ENCODE measurements around the gene CFAP300.

The CFAP300 gene

DNA sequence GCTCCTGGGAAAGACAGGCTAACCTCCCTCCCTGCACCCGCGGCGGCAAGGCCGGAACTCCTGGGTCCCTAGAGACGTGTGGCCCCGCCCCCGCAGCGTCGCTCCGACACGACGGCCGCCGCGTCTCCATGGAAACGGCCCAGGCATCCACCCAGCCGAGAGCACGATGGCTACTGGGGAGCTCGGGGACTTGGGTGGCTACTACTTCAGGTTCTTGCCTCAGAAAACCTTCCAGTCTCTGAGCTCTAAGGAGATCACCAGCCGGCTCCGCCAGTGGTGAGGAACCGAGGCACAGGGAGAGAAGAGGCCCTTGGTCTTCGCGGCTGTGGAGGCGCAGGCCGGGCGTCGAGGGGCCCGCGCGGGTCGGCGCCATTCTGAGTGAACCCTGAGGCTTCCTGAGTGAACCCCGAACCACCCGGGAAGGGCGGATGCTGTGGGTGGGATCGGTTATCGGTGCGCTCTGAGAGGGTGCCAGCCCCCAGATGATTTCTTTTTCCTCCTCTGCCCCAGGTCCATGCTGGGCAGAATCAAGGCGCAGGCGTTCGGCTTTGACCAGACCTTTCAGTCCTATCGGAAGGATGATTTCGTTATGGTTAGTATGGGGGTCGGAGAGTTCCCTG lies at the start of gene CFAP300:
TSS of gene CFAP300 (plus strand) at position 133 of the 620 bp plus-strand sequence. CDS start at position 167, 34 bp downstream.
- peak; percentile 47 for DNase-seq

DNA sequence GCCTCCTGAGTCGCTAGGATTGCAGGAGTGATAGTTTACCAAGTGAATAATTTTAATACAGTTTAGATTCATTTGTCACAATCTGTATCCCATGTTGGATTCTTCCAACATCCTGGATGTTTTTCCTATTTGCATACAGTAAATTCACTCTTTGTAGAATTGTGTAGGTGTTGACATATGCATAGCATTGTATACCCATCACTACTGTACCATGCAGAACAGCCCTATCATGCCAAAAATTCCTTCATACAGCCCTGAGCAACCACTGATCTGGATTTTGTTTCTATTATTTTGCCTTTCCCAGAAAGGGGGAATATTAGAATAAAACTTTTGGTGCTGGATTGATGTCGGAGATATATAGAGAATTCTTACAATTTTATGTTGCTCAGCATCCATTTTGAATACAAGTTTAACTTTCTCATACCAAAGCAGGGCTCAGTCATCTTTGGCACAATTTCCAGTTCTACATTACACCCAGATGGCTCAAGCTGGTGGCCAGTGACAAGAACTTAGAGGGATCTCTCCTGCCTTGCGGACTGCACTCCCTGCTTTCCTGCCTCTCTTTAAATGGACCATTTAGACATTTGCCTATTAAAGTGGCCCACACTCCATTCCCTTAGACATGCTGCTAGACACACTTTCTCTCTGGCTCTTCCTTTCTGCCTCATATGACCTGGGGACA lies 45.4 kb upstream of the CFAP300 start:
- DNase-seq: no peak

DNA sequence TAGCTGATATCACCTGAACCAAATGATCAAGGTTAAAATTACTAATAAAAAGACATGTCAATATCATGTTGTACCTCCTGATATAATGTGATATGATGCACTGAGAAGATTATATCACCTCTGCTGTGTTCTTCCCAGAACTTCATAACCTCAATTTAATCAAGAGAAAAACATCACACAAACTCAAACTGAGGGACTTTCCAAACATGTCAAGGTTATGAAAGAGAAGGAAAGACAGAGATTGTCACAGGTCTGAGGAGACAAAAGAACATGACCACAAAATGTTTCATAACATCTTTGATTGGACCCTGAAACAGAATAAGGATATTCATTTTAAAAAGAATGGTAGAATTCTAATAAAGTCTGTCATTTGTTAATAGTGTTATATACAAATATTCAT lies 43.0 kb upstream of the CFAP300 start:
- DNase-seq: no peak

DNA sequence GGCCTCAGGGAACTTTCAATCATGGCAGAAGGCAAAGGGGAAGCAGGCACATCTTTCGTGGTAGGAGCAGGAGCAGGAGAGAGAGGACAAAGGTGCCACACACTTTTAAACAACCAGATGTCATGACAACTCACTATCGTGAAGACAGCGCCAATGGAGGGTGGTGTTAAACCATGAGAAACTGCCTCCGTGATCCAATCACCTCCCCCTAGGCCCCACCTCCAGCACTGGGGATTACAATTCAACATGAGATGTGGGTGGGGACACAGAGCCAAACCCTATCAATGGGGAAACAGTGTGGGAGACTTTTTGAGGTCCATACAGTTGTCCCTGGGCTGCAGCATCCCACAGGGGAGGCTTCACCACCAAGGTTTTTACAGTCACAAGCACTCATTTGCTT lies 41.9 kb upstream of the CFAP300 start:
- DNase-seq: no peak

DNA sequence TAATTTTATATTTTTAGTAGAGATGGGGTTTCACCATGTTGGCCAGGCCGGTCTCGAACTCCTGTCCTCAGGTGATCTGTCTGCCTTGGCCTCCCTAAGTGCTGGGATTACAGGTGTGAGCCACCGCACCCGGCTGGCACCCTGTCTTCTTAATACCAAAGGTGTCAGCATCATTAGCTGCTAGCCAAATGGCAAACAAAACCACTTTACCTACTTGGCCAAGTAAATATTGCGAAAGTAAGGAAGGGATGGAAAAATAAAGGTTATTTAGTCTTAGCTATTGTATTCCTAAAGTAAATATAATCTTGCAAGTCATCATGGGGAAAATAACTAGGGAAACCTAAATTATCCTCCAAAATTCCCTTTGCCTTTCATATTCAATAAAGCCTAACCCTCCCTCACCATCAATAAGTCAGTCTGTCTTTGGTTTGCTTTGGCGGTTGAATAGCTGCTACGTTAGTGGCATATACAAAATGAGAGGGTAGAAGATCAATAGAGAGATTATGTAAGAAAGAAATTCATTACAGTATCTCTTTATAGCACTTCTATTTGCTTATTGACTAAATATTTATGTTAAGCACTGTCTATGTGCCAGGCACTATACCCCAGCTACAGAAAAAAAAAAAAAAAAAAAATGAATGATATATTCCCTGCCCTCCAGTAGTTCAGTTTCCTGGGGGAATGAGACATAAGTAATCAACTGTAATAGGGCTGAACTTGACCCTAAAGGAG lies 40.2 kb upstream of the CFAP300 start:
- DNase-seq: no peak

DNA sequence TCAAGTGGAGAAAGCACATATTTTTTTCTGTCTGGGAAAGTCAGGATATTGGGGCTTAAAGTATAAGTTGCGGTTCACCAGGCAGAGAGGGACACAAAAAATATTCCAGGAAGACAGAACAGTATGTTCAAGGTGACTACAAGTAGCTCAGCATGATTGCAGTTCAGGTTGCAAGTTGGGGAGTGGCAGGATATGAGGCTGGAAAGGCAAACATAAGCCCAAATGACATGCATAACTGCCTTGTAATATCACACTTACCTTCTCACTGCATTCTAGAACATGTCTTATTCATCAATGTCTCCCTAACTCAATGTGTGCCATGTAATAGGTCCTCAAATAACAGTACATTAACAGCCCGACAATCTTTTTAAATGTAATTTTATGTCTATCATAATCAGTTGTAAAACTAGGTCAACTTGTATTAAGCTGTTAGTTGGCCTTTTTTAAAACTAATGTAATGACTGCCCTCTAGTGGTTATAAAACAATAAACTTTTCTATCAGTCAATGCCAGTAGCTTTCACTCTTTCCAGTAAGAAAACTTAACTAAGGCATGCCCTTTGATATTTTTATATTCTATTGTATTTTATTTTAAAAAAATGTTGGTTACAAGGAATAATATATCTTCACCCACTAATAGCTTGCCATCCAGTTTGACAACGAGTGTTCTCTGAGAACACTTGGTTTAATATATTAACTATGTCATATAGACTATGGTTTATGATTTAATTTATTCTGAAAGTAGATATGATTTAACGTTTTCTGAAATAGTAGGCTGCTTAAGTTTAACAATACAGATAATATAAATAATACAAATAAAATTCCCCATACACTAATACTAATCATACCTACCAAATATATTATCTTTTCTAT lies 39.4 kb upstream of the CFAP300 start:
- peak; percentile 32 for DNase-seq

DNA sequence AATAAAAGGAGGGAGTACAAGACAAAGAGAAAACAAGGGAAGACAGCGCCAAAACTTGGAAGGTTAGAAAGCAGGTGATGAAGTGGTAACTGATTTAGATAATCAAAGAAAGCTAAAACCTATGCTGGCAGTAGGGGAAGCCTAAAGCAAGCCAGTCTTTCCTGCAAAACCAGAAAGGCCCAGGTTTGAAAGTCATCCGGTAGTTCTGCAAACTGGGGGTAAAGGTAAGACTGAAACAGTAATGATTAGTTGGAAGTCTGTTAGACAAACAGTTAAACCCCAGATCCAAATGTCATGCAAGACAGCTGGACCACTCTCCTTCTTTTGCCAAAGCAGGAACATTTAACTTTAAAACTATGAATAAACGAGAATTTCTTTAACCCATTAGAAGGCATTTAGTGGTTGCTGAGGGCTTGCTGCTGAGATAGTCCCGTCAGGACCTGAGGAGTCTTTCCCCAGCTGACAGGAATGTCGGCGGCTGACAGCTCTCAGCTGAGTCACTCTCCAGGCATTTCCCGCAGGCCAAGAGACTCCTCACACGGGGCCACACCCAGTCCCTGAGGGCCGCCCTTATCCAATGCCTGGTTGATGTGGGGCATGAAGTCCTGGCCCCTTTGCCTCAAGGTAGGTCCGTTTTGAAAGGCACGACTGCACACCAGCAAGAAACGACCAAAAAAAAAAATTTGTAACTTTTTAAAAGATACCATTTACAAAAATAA lies 36.3 kb upstream of the CFAP300 start:
- peak; percentile 53 for DNase-seq

DNA sequence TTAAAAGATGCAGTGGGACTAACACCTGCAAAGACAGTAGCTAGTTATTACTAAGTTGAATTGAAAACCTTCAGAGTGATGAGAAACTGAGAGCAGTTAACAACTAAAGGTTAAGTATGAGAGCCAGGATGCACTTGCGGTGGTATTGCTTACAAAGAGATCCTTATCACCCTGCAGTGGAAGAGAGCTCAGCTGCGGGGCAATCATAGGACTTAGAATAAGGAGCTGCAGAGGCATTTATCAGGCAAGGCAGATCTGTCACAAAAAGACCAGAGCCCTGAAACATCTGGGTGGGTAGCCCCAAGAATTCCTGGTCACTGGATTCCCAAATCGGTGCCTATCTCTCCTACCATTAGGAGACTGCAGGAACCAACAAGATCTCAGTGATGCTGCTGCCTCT lies 34.3 kb upstream of the CFAP300 start:
- DNase-seq: no peak

DNA sequence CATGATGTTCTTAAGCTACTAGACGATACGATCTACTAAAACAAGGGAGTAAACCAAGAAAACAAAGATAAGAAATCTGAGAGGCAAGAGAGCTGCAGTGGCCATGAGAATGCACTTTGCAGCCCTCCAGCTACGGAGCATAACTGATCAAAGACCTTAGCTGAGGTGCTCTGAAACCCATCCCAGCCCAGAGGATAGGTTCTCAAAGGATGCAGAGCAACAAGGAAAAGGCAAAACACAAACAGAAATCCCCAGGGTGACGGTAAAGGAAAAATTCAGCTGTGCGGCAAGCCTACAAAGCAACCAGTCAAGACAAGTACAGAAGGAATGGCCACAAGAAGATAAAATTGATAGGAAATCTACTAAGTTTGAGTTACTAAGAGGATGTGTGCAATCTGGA lies 32.5 kb upstream of the CFAP300 start:
- DNase-seq: no peak

DNA sequence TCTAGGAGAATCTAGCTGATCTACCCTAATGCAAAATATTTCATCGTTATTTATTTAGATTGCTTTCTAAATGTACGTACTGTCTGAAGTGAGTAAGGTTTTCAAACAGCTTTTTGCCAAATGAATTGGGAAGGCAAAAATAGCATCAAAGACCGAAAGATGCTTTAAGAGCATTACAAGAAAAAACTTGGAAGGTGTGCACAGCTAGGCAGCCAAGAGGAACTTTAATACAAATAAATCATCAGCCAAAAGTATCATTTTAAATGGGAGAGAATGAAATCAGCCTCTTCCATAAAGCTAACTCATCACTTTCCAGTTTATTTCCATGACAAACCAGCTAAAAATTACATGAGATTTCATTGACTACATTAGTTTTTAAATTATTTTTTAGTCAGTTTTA lies 30.2 kb upstream of the CFAP300 start:
- DNase-seq: no peak

DNA sequence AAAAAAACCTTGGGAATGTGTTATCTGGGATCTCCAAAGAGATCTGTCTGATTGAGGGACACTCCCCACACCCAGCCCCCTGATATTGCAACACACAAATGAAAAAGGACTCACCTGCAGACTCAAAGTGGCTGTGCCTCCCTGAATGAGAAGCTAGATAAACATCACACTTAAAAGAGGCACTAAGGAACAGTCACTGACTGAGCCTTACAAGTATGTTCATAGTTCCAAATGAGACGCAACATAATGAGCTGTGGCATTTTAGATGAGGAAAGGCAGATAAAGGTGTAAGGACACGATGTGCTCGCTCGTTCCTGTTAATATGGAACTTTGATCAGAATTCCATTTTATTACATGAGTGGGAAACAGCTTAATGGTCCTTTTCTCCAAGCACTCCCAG lies 21.0 kb upstream of the CFAP300 start:
- no peak for DNase-seq

DNA sequence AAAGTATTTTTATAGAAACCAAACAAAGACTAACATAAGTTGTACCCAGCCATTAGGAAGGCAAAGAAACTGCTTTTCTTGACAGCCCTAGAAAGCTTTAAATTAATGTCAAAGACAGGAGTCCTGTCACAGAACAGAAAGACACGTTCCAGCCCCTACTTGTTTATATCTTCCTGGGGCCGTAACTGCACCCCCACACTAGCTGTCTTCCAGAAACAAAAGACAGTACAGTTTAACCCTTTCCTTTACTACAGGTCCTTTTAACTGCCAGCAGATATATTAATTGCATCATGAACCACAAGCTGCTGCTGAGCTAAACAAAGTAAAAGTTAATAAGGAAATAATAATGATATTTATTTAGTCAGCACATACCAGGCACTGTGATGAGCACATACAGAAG lies 20.3 kb upstream of the CFAP300 start:
- no peak for DNase-seq

DNA sequence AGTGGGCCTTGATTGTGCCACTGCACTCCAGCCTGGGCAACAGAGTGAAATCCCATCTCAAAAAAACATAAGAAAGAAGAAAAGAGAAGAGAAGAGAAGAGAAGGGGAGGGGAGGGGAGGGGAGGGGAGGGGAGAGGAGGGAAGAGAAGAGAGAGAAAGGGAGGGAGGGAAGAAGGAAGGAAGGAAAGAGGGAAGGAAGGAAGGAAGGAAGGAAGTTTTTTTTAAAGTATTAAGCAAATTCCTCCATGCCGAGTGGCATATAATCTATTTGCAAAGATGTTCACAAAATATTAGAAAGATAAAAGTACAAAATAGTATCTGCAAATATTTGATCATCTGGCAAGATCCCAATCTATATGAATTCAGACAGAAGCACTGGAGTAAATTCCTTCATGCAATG lies 10.5 kb upstream of the CFAP300 start:
- DNase-seq: no peak

DNA sequence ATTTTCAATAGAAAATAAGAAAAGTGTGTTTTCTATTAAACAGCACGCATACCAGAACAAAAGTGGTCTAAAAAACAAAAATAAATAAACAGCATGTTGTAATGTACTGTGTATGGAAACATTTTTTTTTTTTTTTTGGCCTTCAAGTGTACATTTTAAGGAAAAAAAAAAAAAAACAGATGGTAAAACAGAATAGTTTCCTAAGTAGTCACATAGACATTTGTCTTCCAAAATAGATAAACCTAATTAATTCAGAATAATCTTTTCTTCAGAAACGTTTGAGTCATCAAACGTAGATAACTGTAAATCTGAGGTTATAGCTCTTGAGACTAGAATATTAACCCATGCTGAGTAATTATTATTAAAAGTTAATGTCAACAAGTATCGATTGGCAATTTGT lies 396 bp upstream of the CFAP300 start:
- no peak for DNase-seq

DNA sequence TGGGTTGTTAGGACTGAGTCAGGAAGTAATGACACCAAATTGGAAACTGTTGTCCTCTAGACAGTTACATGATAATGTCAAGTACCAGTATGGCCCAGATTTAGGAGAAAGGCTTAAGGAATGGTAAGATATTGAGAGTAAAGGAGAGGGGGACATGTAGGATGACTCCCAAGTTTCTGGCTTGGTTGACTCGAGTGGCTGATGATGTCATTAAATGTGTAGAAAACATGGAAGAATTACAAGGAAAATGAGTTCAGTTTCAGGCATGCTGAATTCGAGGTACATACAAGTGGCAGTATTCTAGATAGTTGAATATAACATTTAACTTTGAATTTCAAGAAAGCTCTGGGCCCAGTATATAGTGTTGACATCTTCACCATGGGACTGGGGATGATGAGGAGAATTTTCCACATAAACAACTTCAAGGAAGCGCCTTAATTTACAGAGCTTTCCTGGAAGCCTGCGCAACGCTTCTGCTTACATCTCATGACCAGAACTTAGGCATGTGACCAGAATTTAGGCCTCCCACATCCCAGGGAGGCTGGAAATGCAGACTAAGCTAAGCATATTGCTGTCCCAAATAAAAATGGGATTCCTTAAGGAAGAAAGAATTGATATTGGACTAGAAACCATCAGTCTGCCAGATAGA lies 3.8 kb downstream of the CFAP300 start:
- no peak for DNase-seq

DNA sequence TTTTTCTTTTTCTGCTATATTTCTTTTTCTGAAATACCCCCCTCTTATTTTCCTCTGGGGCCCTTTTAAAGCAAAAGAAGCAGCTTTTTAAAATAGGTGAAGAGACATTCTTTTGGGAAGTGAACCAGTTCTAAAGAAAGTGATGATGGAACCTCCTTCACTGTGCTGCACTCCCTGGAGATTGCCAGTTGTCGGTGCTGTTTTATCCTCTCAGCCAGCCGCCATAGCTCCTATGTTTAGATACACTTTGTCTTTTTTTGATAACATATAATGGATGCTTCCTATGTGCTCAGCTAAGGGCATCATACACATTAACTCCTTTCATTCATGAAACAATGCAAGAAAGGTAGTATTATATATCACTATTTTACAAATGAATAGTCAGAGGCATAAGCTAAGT lies 14.0 kb downstream of the CFAP300 start:
- DNase-seq: no peak

DNA sequence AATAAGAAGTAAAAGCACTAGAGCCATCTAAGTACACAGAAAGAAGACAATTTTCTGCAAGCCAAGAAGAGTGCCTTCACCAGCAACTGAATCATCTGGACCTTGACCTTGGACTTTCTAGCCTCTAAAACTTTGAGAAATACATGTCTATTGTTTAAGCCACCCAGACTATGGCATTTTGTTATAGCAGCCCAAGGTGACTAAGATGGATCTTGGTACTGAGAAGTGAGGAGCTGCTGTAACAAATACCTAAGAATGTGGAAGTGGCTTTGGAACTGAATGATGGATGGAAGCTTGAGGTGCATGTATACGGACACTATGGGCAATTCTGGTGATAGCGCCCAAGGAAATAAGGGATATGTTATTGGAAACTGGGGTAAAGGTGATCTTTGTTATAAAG lies 14.9 kb downstream of the CFAP300 start:
- no peak for DNase-seq

DNA sequence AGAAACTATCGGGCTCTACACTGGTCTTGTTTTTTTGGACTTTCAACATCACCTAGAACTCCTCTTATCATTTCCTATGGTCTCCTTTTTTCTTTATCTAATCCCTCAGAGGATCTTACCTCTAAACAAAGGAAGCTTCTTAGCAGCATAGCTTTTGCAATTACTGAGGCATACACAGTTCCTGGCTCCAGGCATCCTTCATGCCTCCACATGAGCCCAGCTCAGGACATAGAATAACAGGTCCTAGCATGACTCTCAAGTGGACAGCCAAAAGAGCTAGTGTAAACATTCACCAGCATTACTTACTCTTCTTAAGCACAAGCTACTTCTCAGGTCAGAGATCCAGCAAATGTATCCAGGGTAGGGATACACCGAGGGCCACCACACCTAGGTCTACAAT lies 17.1 kb downstream of the CFAP300 start:
- DNase-seq: no peak

DNA sequence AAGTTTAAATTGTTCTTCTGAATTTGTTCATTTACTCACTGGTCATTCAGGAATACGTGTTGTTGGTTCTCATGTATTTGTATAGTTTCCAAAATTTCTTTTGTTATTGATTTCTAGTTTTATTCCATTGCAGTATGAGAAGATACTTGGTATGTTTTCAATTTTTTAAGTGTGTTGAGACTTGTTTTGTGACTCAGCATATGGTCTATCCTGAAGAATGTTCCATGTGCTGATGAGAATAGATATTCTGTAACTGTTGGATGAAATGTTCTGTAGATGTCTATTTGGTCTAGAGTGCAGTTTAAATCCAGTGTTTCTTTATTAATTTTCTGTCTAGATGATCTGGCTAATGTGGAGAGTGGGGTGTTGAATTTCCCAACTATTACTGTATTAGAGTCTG lies 23.5 kb downstream of the CFAP300 start:
- no peak for DNase-seq

DNA sequence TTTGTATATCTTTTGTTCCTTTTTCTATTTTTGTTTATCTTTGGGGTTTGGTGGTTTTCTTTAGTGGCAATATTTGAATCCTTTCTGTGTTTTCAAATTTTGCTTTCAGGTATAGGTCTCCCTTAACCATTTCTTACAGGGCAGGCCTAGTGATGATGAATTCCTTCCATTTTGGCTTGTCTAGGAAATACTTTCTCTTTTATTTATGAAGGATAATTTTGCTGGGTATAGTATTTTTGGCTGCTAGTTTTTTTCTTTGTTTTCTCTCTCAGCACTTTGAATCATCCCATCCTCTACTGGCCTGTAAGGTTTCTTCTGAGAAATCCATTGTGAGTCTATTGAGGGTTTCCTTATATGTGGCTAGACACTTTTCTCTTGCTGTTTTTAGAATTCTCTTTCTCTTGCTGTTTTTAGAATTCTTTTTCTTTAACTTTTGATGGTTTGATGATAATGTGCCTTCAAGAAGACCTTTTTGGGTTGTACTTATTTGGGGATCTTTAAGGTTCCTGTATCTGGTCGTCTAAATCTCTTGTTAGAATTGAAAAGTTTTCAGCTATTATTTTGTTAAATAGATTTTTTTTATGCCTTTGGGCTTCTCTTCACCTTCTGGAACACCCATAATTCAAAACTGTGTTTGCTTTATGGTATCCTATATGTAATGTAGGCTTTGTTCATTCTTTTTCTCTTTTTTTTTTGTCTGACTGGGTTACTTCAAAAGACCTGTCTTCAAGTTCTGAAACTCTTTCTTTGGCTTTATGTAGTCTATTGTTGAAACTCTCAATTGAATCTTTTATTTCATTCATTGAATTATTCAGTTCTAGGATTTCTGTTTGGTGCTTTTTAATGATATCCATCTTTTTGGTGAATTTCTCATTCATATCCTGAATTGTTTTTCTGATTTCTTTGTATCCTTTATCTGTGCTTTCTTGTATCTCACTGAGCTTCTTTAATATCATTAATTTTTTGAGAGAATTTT lies 24.5 kb downstream of the CFAP300 start:
- no peak for DNase-seq

DNA sequence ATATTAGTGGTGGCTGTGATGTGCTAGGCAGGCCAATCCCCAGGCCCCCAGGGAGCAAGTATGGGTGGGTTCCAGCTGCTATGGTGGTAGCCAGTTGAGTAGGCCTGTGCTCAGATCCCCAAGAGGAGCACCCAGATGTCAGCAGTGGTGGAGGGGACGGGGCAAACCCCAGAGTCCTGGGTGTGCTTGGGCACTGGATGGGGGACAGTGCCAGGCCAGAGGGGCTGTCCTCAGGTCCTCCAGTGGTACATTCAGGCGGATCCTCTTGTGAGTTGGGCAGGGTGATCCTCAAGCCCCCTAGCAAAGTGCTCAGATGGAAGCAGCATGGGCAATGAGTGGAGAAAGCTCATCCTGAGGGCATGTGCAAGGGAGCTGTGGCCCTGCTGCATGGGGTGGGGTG lies 26.0 kb downstream of the CFAP300 start:
- no peak for DNase-seq

Measured in amniotic stem cell (primary cell).